Ascending aorta (tissue), 2 donors: ENCODE data around the gene TSHR. TPM values are rescaled to one million over a fixed set of nuclear protein-coding genes. Genes with fewer than 3 reads are reported as not detected.

Experiments used
- DNase-seq, 2 donors: peaks; one replicate each; pipeline ENCODE4 v3.0.0-alpha.2; 2019; ENCODE audit warnings: low spot score in 2 of 2
- H3K27ac ChIP-seq, 2 donors: fragments of 200-600 bp; sonication (generic); one replicate each; pipeline ENCODE4 v1.5.1; 2016 to 2017; ENCODE audit warnings: mild to moderate bottlenecking in 1 of 2
- H3K27me3 ChIP-seq: fragments of 200-600 bp; sonication (generic); one replicate; pipeline ENCODE4 v1.5.1; 2017
- H3K36me3 ChIP-seq, 2 donors: fragments of 200-600 bp; sonication (generic); one replicate each; pipeline ENCODE4 v1.5.1; 2016
- H3K4me1 ChIP-seq, 2 donors: fragments of 200-600 bp; sonication (generic); one replicate each; pipeline ENCODE4 v1.5.1; 2016 to 2017; ENCODE audit warnings: mild to moderate bottlenecking in 1 of 2
- H3K4me3 ChIP-seq, 2 donors: fragments of 200-600 bp; sonication (generic); one replicate each; pipeline ENCODE4 v1.5.1; 2016 to 2017; ENCODE audit warnings: mild to moderate bottlenecking in 1 of 2
- H3K9me3 ChIP-seq, 2 donors: fragments of 200-600 bp; sonication (generic); one replicate each; pipeline ENCODE4 v1.5.1; 2016
- intact Hi-C: fragments of 100-400 bp; cut with DNase I; formaldehyde crosslinking; loops from one replicate; pipeline ENCODE4 v1.15.1; 2023
- total RNA-seq: library from RNA; depleted of rRNA; stranded (reverse); fragments of >200 nt; gene quantifications from one replicate; pipeline ENCODE4 v1.1.0, GENCODE V29; 2016
- TF ChIP-seq, protein P1 (sequence below), 3 experiments: fragments of 200-600 bp in 2 of 3; fragments of 450-650 bp in 1 of 3; sonication (generic) in 2 of 3; IDR thresholded peaks; one replicate each; pipeline ENCODE4 v1.5.1; 2016 to 2019; ENCODE audit warnings: antibody characterized with exemption in 3 of 3, mild to moderate bottlenecking in 1 of 3, moderate library complexity in 1 of 3

TSHR gene
- total RNA-seq, 1 donor from 2014 or later = not detected

DNA sequence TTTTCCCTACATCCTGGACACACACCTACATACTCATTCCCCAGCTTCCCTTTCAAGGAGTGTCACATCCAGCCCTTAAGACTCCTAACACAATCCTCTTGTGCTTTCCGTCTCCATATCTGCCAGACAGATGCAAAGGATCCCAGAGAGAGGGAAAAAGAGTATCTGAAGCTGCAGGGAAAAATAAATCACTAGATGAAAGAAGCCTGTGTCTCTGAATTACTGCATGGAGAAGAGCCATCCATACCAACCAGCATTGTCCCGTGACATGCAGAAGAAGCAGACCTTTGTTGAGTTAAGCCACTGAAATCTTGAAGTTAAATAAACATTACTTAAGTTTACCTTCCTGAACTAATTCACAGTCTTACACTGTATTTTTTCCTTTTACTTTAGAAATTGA lies 210.7 kb downstream of the TSHR start:
- intact Hi-C loops = no loop called here
- Histone ChIP-seq H3K27ac (no peak overlapping the region), H3K9me3 (no peaks in the 10 kb centered on the region), H3K27me3 (no peaks in the 10 kb centered on the region), H3K4me1 (peaks cover 0 to 10% of the 10 kb centered on the region in 2 donors), H3K4me3 (no peak overlapping the region), H3K36me3 (no peaks in the 10 kb centered on the region)
- TF ChIP-seq, protein P1, sequence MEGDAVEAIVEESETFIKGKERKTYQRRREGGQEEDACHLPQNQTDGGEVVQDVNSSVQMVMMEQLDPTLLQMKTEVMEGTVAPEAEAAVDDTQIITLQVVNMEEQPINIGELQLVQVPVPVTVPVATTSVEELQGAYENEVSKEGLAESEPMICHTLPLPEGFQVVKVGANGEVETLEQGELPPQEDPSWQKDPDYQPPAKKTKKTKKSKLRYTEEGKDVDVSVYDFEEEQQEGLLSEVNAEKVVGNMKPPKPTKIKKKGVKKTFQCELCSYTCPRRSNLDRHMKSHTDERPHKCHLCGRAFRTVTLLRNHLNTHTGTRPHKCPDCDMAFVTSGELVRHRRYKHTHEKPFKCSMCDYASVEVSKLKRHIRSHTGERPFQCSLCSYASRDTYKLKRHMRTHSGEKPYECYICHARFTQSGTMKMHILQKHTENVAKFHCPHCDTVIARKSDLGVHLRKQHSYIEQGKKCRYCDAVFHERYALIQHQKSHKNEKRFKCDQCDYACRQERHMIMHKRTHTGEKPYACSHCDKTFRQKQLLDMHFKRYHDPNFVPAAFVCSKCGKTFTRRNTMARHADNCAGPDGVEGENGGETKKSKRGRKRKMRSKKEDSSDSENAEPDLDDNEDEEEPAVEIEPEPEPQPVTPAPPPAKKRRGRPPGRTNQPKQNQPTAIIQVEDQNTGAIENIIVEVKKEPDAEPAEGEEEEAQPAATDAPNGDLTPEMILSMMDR (IDR thresholded peaks at IDR 0.05) = no peak
- no peak for DNase-seq

DNA sequence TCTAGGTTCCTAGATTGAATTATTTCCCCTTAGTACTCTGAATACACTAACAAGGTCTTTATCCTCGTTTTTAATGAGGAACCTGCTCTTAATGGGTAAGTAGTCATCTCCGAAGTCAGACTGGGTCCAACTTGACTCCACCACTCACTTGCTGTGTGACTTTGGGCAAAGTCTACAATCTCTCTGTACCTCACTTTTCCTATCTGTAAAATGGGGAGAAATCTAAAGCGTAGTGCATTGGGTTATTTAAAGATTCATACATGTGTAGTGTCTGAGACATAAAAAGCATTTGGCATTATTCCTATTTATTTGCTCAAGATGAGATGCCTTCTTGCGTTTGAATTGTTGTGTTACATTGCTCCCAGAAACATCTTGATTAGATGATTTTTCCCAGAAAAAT lies 213.8 kb downstream of the TSHR start:
- Histone ChIP-seq H3K27ac (peak overlapping the region; percentile 85 to 92), H3K4me1 (peaks cover 0 to 10% of the 10 kb centered on the region in 2 donors), H3K27me3 (no peaks in the 10 kb centered on the region), H3K4me3 (peak overlapping the region; percentile 73 to 78), H3K9me3 (no peaks in the 10 kb centered on the region), H3K36me3 (no peaks in the 10 kb centered on the region)
- intact Hi-C loops = no loop called here
- no peak for DNase-seq
- TF ChIP-seq, protein P1 (IDR thresholded peaks at IDR 0.05) = no peak

DNA sequence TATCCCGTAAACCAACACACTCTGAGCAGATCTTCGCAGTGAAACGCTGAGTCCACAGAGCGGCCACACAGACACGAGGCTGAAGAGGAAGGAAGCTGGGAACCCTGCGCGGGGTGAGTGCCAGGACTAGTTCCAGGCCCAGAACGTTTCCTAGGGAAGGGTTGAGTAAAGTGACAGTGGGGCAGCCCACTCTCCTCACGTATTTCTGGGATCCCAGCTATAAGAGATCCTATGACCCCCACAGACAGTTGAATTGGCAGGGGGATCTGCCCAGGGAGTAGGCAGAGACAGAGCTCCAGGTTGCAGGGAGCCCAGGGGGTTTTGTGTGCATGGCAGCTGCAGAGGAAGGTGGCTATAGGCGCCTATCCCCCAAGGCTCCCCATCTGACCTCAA lies 214.3 kb downstream of the TSHR start:
- H3K9me3 ChIP-seq = no peaks in the 10 kb centered on the region
- TF ChIP-seq, protein P1 (IDR thresholded peaks at IDR 0.05) = no peak
- intact Hi-C loops = loop anchor here (2.0 to 5.0 kb wide), 3 partner anchors 48 to 219 kb away; no protein-coding TSS in a partner anchor
- no peaks in the 10 kb centered on the region for H3K27me3 ChIP-seq
- H3K4me1 ChIP-seq = peaks cover 0 to 10% of the 10 kb centered on the region in 2 donors
- DNase-seq = peak; percentile 36 to 76
- H3K4me3 ChIP-seq = peak overlapping the region; percentile 73 to 78
- no peaks in the 10 kb centered on the region for H3K36me3 ChIP-seq
- peak overlapping the region; percentile 85 to 92 for H3K27ac ChIP-seq

DNA sequence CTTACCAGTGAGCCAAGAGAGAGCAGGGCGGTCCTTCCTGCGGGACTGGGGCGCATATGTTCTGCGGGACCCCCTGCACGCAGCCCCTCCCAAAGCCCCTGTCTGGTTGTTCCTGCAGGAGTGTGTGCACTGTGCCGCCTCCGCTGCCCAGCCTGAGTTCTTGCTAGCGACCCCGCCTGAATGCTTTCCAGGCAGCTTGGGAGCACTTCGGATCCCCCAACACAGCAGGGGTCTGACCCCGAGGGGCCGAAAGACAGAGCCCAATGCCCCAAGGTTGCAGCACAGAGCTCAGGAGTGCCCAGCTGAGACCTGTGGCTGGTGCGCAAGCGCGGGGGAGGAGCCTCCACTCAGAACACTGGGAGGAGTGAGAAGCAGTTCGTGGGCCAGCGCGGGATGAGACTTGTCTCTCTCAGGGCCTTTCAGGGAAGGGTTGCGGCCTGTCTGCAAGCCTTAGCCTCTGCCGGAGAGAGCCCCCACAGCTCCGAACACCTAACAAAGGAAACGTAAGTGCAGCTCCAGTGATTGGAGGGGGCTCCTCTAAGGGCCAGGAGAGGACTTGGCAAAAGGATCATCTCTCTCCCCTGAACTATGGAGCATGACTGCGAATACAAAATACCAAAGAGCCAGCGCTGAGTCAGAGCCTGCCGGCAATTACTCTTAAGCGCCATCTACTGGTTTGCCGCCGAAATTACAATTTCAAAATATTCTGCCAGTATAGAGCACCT lies 214.8 kb downstream of the TSHR start:
- H3K27ac ChIP-seq = peak overlapping the region; percentile 85 to 92
- peaks cover 0 to 10% of the 10 kb centered on the region in 2 donors for H3K4me1 ChIP-seq
- no peaks in the 10 kb centered on the region for H3K9me3 ChIP-seq
- H3K36me3 ChIP-seq = no peaks in the 10 kb centered on the region
- H3K27me3 ChIP-seq = no peaks in the 10 kb centered on the region
- H3K4me3 ChIP-seq = peak overlapping the region; percentile 73 to 78
- peak; percentile 82 to 95 for DNase-seq
- TF ChIP-seq, protein P1 (IDR thresholded peaks at IDR 0.05) = peak; percentile 56 to 90 (median 87)
- intact Hi-C loops = loop anchor here (2.0 to 5.0 kb wide), 3 partner anchors 47 to 219 kb away; no protein-coding TSS in a partner anchor

DNA sequence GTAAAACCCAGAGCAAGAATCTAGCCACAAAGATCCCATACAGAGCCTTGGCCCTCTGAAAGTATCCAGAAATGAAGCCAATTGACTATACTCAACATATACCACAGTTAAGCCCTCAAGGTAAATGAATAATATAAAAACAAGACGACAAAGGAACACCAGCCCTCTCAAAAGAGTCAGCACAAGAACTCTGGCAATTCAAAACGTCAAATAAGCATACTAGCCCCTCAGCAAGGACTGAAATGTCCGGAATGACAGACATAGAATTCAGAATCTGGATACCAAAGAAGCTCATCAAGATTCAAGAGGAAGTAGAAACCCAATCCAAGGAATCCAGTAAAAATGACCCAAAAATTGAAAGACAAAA lies 215.4 kb downstream of the TSHR start:
- TF ChIP-seq, protein P1 (IDR thresholded peaks at IDR 0.05) = no peak
- H3K27me3 ChIP-seq = no peaks in the 10 kb centered on the region
- peaks cover 0 to 10% of the 10 kb centered on the region in 2 donors for H3K4me1 ChIP-seq
- intact Hi-C loops = loop anchor here (2.0 to 5.0 kb wide), 3 partner anchors 46 to 220 kb away; no protein-coding TSS in a partner anchor
- H3K4me3 ChIP-seq = peak overlapping the region; percentile 73 to 78
- no peaks in the 10 kb centered on the region for H3K36me3 ChIP-seq
- H3K27ac ChIP-seq = peak overlapping the region; percentile 85 to 92
- H3K9me3 ChIP-seq = no peaks in the 10 kb centered on the region
- no peak for DNase-seq
